Inflammatory macrophage treated with lipopolysaccharide for 1 hour (primary cell): ENCODE data around the gene CNGA2.

Experiments
- DNase-seq, 2 donors: peaks; one replicate each; pipeline ENCODE4 v3.0.0-alpha.2; 2020 to 2022

Gene CNGA2

DNA sequence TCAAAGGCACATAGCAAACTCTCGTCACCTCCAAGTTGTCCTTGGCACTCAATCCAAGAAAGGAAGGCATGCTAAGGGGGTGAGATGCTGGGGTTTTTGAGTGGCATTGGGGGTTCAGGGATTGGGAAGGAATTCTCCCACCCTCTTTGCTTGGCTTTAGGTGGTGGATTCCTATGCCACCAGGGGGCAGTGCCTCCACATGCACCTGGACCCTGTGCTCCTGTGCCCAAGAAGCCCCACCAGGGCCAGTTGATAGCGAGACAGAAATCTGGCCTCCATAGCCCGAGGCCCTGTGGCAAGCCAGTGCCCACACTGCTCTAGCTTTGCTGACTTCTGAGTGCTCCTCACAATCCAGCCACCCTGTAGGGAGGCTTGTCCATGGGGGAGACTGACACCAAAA is 20.7 kb upstream of the CNGA2 start:
- peak in 1 of 2 donors; percentile 7 for DNase-seq

DNA sequence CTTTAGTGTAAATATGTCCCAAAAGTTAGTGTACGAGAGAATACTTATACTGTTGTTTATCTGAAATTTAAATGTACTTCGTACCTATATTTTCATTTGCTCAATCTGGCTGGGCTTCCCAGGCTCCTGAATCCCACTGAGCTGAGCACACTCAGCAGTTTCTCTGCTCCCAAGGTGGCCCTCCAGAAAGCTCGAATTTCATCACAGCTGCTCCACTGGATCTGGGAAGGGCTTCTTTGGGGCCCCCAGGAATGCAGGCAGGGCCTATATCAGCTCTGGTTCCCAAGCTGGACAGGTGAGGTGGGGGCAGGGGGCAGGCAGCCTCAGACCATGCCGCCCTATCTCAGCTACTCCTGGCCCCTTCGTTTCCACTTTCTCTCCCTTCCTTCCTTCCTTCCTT is 20.2 kb upstream of the CNGA2 start:
- no peak for DNase-seq

GRCh38 chrX:151715752-151716151 is 18.8 kb upstream of the CNGA2 start, which contains the start of gene FATE1:
TSS of gene FATE1 (plus strand) at chrX:151716035. CDS start at chrX:151716120, 85 bp downstream.
- no peak for DNase-seq

DNA sequence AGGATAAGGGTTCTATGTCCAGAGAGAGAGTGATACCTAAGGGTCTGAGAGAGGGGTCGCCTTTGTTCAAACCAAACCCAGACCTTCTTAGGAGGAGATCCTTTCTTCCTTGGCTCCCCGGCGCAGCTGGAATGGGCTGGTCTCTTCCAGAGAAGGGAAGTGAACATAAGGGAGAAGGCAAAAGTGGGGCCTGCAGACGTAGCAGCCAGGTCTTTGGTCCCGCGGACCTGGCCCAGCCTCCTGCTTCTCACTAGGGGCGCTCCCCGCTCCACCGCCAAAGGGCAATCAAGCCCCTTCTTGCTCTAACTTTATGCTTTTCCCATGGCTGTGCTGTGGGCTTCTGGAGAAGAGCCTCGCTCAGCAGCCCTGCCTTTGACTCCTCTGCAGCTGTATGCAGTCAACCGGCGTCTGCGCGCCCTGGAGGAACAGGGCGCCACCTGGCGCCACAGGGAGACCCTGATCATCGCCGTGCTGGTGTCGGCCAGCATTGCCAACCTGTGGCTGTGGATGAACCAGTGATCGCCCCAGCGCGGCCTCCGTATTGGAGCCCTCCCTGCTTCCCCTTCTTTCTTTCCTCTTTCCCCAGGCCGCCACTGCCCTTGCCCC is 12.2 kb upstream of the CNGA2 start:
- DNase-seq, result no peak

DNA sequence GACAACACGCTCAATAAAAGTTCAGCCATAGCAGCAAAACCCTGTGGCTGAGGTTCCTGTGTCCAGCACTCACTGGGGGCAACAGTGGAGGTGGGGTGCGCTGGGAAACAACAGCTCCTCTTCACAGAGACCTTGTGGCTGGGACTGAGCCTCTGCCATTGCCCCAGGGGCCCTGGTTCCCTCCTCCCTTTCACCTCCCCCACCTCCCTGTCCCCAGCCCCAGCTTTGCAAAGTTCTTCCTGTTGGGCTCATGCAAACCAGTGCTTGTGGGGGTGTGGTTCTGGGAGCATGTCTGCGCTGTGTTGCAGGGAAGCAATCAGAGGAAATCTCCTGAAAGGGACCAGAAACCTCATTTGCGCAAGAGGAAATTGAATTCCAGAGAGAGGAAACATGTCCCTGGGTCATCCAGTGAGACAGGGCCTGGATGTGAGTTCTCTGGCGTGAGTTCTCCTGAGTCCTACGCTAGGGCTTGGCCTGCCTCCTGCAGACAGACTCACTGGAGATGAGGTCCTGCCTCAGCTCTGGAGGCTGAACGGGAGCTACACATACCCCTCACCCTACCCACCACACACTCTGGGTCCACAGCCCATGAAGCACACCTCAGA is 11.3 kb upstream of the CNGA2 start:
- no peak for DNase-seq

GRCh38 chrX:151724563-151725337 is 9.8 kb upstream of the CNGA2 start:
- DNase-seq, result no peak

DNA sequence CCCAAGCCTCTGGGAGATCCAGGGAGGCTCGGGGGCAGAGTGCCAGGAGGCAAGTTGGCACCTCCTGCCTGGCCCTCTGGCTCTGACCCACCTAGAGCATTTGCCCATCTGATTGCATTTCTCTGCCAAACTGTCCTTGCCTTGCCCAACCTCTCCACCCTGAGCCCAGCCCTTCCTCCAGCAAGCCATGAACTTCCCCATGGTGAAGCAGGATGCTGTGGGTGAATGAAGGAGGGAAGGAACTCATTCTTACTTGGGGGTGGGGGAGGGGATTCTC is 9.3 kb upstream of the CNGA2 start:
- DNase-seq, result peak; percentile 0 to 1

DNA sequence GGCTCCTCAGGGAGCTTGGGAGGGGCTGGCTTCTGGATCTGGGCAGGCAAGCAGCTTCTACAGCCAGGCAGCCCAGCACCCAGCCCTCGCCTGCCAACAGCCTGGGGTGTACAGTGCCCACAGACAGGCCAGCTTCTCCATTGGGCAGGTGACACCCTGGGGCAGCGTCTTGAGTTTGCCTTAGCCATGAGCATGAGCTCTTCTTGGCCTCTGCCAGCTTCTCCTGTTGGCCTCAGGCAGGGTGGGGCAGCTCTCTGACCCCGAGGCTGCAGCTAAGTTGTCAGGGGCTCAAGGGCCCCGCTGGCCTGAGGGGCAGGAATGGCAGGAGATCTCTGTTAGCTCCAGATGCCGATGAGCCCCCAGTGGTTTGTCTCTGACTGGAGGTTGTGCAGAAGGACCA is 7.8 kb upstream of the CNGA2 start:
- no peak for DNase-seq

DNA sequence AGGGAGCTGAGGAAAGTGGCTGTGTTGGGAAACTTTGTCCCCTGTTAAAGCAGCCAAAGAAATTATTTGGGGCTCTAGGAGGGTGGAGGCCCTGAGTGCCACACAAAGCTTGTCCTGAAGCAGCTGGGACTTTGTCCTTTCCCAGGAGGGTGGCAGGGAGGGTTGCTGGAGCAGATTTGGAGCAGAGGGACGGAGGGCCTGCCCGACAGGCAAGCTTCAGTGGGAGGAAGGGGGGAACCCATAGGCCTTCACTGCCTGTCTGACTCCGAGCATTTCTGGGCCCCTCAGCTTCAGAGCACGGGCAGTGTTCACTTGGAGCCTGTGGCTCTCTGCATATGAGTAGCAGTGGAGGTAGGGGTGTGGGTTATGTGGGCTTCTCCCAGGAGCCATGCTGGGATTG is 7.2 kb upstream of the CNGA2 start:
- DNase-seq, result no peak

DNA sequence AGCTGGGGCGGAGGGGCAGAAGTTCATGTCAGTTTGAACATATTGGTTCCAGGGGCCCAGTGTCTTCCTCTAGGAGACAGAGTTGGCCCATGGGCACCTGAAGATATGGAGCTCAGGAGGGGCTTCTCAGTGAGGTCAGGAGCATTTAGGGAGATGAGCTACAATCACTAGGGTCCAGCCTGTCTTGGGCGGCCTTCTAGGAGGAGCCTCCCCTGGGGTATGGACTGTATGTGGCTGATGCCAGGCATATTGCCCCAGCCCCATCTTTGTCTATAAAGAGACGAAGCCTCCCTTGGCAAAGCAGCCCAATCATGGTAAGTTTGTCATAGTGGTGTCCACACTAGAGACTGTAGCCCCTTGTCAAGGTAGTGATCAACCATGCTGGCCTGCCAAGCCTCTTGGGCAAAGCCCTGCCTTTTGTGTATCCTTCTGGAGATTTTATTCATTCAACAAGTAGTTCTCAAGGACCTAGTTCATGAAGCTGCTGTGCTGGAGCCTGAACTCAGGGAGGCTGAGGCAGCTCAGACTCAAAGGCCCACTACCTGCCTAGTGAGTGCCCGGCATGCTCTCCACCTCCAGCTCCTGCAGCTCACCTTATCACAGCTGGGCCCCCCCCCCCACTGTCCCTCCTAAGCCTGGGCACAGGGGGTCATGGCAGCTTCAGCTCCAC is 5.4 kb upstream of the CNGA2 start:
- DNase-seq, result no peak

DNA sequence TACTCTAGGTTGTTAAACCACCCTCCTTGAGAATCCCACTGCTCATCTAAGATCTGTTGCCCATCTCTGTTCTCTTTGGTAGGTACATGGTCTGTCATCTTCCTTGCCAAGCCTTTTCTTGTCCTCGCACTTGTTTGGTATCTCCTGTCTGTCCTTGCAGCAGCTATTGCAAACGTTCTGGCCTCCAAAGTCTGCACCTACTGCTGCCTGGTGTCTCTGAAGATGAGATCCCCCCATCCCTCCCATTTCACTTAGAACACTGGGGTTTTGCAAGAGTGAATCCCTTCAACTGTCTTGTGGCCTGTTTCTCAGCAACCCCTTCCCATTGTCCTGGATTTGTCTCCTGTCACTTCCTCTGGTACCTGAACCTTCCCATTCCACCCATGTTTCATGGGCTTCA is 673 bp downstream of the CNGA2 start:
- DNase-seq, result no peak

DNA sequence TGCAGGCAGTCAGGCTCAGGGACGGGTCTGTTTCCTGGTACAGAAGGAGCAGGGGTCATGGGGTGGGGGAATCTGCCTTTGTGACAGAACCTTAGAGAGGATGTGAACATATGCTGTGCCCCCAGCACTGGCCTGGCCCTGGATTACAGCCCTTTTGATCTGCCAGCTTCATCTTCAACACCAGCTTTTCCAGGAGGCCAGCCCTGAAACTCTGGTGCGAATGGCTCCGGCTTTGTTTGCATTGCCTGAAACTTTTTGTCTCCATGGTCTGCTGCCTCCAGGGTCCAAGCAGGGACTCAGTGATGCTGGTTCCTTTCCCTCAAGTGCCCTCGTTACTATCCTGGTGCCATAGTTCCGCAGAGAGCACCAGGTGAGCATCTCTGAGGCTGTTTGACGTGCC is 2.1 kb downstream of the CNGA2 start:
- no peak for DNase-seq

GRCh38 chrX:151737494-151737893 is 2.9 kb downstream of the CNGA2 start:
- DNase-seq, result no peak

- no peak for DNase-seq
These were observed 4.2 kb downstream of the CNGA2 start for GRCh38 chrX:151738751-151739150.

DNA sequence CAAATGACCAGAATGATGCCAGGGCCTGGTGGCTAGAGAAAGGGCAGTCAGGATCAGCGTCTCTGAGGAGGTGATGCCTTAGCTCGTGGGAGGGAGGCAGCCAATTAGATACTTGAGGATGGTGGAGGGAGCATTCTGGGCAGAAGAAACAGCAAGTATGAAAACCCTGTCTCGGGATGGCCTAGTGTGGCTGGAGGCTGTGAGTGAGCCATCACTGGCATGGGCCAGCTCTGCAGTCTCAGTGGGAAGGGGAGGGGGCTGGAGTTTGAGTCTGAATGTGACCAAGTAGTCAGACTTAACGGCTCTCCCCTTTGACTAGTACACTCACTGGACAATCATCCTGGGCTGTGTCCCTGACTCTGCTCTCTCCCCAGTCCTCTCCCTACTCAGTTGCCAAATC is 7.1 kb downstream of the CNGA2 start:
- no peak for DNase-seq

GRCh38 chrX:151742311-151742710 is 7.8 kb downstream of the CNGA2 start:
- no peak for DNase-seq

DNA sequence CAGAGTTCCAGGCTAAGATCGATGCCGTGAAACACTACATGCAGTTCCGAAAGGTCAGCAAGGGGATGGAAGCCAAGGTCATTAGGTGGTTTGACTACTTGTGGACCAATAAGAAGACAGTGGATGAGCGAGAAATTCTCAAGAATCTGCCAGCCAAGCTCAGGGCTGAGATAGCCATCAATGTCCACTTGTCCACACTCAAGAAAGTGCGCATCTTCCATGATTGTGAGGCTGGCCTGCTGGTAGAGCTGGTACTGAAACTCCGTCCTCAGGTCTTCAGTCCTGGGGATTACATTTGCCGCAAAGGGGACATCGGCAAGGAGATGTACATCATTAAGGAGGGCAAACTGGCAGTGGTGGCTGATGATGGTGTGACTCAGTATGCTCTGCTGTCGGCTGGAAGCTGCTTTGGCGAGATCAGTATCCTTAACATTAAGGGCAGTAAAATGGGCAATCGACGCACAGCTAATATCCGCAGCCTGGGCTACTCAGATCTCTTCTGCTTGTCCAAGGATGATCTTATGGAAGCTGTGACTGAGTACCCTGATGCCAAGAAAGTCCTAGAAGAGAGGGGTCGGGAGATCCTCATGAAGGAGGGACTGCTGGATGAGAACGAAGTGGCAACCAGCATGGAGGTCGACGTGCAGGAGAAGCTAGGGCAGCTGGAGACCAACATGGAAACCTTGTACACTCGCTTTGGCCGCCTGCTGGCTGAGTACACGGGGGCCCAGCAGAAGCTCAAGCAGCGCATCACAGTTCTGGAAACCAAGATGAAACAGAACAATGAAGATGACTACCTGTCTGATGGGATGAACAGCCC is 9.3 kb downstream of the CNGA2 start:
- DNase-seq, result no peak

DNA sequence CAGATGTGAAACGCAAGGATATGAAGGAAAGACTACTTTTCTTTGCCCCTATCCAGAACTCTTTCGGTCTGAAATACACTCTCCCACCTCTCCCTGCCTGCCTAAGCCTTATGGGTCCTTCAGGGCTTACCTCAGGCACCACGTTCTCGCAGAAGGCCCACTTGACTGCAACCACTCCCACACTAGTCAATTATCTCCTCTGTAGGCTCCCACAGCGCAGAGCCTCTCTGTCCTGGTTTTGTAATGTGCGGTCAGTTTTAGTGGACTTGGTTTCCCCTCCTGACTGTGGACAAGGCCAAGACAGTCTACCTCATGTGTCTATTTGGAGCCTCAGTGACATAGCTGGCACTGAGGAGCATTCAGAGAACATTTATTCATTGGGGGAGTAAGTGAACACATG is 11.1 kb downstream of the CNGA2 start:
- no peak for DNase-seq

- no peak for DNase-seq
These were observed 12.0 kb downstream of the CNGA2 start for GRCh38 chrX:151746502-151746901.

GRCh38 chrX:151750511-151750910 is 16.0 kb downstream of the CNGA2 start:
- no peak for DNase-seq

- no peak for DNase-seq
These were observed 18.3 kb downstream of the CNGA2 start for GRCh38 chrX:151752847-151753246.

GRCh38 chrX:151753313-151754046 is 18.9 kb downstream of the CNGA2 start:
- DNase-seq, result peak in 1 of 2 donors; percentile 12
